Measurements from ENCODE around the gene LRIG1. TPM values are rescaled to one million over a fixed set of nuclear protein-coding genes. Genes with fewer than 3 reads are reported as not detected.

The LRIG1 gene
- total and polyA plus RNA-seq, 10 of the 15 experiments (the other 5 are each of a cell fraction or from before 2014, with no cell fraction given) = 0.84 to 16.4 (median 8.1) TPM

GRCh38 chr3:66411474-66411873 lies 89.3 kb downstream of the LRIG1 start:
- H3K4me1 ChIP-seq (ENCODE audit: control insufficient read depth, insufficient read depth, low read length) = no peaks in the 10 kb centered on the region
- H3K36me3 ChIP-seq (ENCODE audit: control insufficient read depth in 2 of 2, insufficient read depth in 2 of 2, low read length in 1 of 2) = no peaks in the 10 kb centered on the region; a peak in 2 of 4 replicates
- ChIA-PET SMC1A (ENCODE audit: uncharacterized antibody, unreplicated experiment) (interaction anchor here (1.5 kb wide), 2 partner anchors 26 to 33 kb away, joined by 3 to 5 read pairs; no protein-coding TSS in a partner anchor), CTCF (interaction anchor here (1.0 to 10.7 kb wide), 3 partner anchors 17 to 407 kb away, joined by 3 to 149 read pairs (median 4); no protein-coding TSS in a partner anchor), POLR2A (no interaction called here), RAD21 (ENCODE audit: unreplicated experiment) (no interaction called here)
- no peaks in the 10 kb centered on the region for H3K9me3 ChIP-seq (replicated peaks; ENCODE audit: control insufficient read depth, insufficient read depth, low read length)
- 30% methylated on average over 7 of the region's 8 CpGs for WGBS (ENCODE audit: insufficient coverage, insufficient replicate concordance, low lambda C conversion rate, missing lambda C conversion rate)
- intact Hi-C loops (cut with micrococcal nuclease; ENCODE audit: unreplicated experiment) = no loop called here
- no peak for DNase-seq (ENCODE audit: low read depth, low spot score)
- BruUV-seq (replicated peaks) = no TSS peak
- no peak overlapping the region for H3K4me2 ChIP-seq (ENCODE audit: control insufficient read depth, insufficient read depth)
- no peak overlapping the region for H3K9ac ChIP-seq (ENCODE audit: control insufficient read depth, insufficient read depth, low read length)
- H3K27ac ChIP-seq (ENCODE audit: control insufficient read depth, insufficient read depth) = no peak overlapping the region
- no peak for FAIRE-seq
- H3K27me3 ChIP-seq (replicated peaks in 1 of 2; ENCODE audit: control insufficient read depth in 2 of 2, insufficient read depth in 2 of 2, low read length in 1 of 2) = no peaks in the 10 kb centered on the region
- no peaks in the 10 kb centered on the region for H4K20me1 ChIP-seq (ENCODE audit: control insufficient read depth, insufficient read depth)
- no peak overlapping the region for H2AFZ ChIP-seq (ENCODE audit: control insufficient read depth, low read depth, low read length)
- in situ Hi-C loops (cut with MboI) = no loop called here
- H3K4me3 ChIP-seq = no peak overlapping the region
- ATAC-seq = no peak
- H3K79me2 ChIP-seq (ENCODE audit: control insufficient read depth, insufficient read depth, low read length) = no peaks in the 10 kb centered on the region
- TF ChIP-seq SUPT20H (IDR thresholded peaks at IDR 0.05; ENCODE audit: borderline replicate concordance, control insufficient read depth, low read depth, low read length) (no peak), RBBP5 (conservative IDR thresholded peaks at IDR 0.05) (no peak), YBX1 (IDR thresholded peaks at IDR 0.05) (no peak), NRF1 (conservative IDR thresholded peaks at IDR 0.05; ENCODE audit: low read depth, low read length) (no peak), USF2 (IDR thresholded peaks at IDR 0.05; ENCODE audit: borderline replicate concordance, low read depth, low read length) (no peak), KLF5 (IDR thresholded peaks at IDR 0.05; ENCODE audit: partially characterized antibody) (no peak), SRF (IDR thresholded peaks at IDR 0.05; ENCODE audit: low read depth in 2 of 2, low read length in 2 of 2) (no peak), CBX5 (IDR thresholded peaks at IDR 0.05; ENCODE audit: low read depth) (no peak), POLR2AphosphoS5 (IDR thresholded peaks at IDR 0.05; ENCODE audit: low read length) (no peak), NR2F1 (conservative IDR thresholded peaks at IDR 0.05) (no peak), CBX3 (IDR thresholded peaks at IDR 0.05; ENCODE audit: borderline replicate concordance, low read depth) (no peak), IRF4 (IDR thresholded peaks at IDR 0.05; ENCODE audit: low read depth, low read length) (no peak), ZNF687 (IDR thresholded peaks at IDR 0.05) (no peak), DPF2 (IDR thresholded peaks at IDR 0.05) (no peak), RAD21 (IDR thresholded peaks at IDR 0.05; ENCODE audit: insufficient read depth, low read depth, low read length) (no peak), ZBTB11 (CRISPR knock-in tag; IDR thresholded peaks at IDR 0.05) (no peak), PKNOX1 (IDR thresholded peaks at IDR 0.05) (no peak)
